GM21515 (cell line): ENCODE measurements around the gene PTCD2.

Experiments used
- ATAC-seq: cut with Tn5 transposase; IDR thresholded peaks from one replicate; pipeline ENCODE4 v1.9.1; 2021; ENCODE audit not compliant: unreplicated experiment

PTCD2 gene

GRCh38 chr5:72408603-72409002 lies 88.4 kb downstream of the PTCD2 start:
- no peak for ATAC-seq

- ATAC-seq: no peak
These were observed 90.6 kb downstream of the PTCD2 start for GRCh38 chr5:72410688-72411295.

- no peak for ATAC-seq
These were observed 92.3 kb downstream of the PTCD2 start for GRCh38 chr5:72412283-72413055.

- ATAC-seq: no peak
These were observed 95.6 kb downstream of the PTCD2 start for GRCh38 chr5:72415616-72416325.

GRCh38 chr5:72417333-72418062 lies 97.3 kb downstream of the PTCD2 start:
- ATAC-seq: no peak
